IMR-90 (cell line): ENCODE results near the gene TTLL11. TPM values are rescaled to one million over a fixed set of nuclear protein-coding genes. Genes with fewer than 3 reads are reported as not detected.

ENCODE experiments used
- ATAC-seq: fragments of 200-7000 bp; cut with Tn5 transposase; 2 replicates; pipeline ENCODE4 v1.9.1; 2020; ENCODE audit warnings: low read depth, mild to moderate bottlenecking, moderate library complexity
- BruUV-seq: library from RNA; stranded (reverse); fragments of 400-500 nt; replicated peaks from 2 replicates; lab custom pipeline; 2021; lab: Mats Ljungman, UMichigan
- CTCF ChIA-PET: fragments of 300-600 bp; formaldehyde crosslinking; extraction: SDS; loops from one replicate; lab custom pipeline; 2021; ENCODE audit warnings: antibody characterized with exemption; lab: Yijun Ruan, JAX
- POLR2A ChIA-PET: fragments of 300-600 bp; sonication (Branson Sonifier 250); formaldehyde crosslinking; loops from one replicate; lab custom pipeline; 2022; ENCODE audit warnings: antibody characterized with exemption; ENCODE audit not compliant: unreplicated experiment; lab: Charles Lee
- DNase-seq: peaks from one replicate; pipeline ENCODE4 v3.0.0; 2013
- H2AFZ ChIP-seq: replicated peaks from 2 replicates; pipeline ENCODE3; 2013; ENCODE audit warnings: low read length, mild to moderate bottlenecking; ENCODE audit not compliant: poor library complexity
- H2AK5ac ChIP-seq: 2 replicates; pipeline ENCODE4 v1.6.1; 2013; ENCODE audit warnings: low read depth, low read length, inconsistent platforms
- H2AK9ac ChIP-seq: replicated peaks from 2 replicates; pipeline ENCODE3; 2013; ENCODE audit warnings: mild to moderate bottlenecking, low read depth, low read length, moderate library complexity; ENCODE audit not compliant: poor library complexity
- H2BK120ac ChIP-seq: 2 replicates; pipeline ENCODE4 v1.6.1; 2013; ENCODE audit warnings: low read depth, low read length, inconsistent platforms
- H2BK15ac ChIP-seq: 3 replicates; pipeline ENCODE4 v1.6.1; 2013; ENCODE audit warnings: low read depth, low read length, inconsistent platforms
- H2BK20ac ChIP-seq: 2 replicates; pipeline ENCODE4 v1.6.1; 2013; ENCODE audit warnings: low read depth, mild to moderate bottlenecking, inconsistent platforms, low read length, moderate library complexity
- H2BK5ac ChIP-seq: 2 replicates; pipeline ENCODE4 v1.6.1; 2013; ENCODE audit warnings: mild to moderate bottlenecking, low read depth, low read length, inconsistent platforms; ENCODE audit not compliant: poor library complexity, severe bottlenecking
- H3K14ac ChIP-seq: replicated peaks from 2 replicates; pipeline ENCODE4 v1.6.1; 2013; ENCODE audit warnings: low read depth, low read length, inconsistent platforms
- H3K18ac ChIP-seq: 2 replicates; pipeline ENCODE4 v1.6.1; 2013; ENCODE audit warnings: low read depth, low read length, control low read depth
- H3K23ac ChIP-seq: 2 replicates; pipeline ENCODE4 v1.6.1; 2013; ENCODE audit warnings: low read depth, low read length, inconsistent platforms
- H3K27ac ChIP-seq: 2 replicates; pipeline ENCODE4 v1.5.1; 2013; ENCODE audit warnings: mild to moderate bottlenecking, control low read depth, low read length; ENCODE audit not compliant: insufficient read depth
- H3K27me3 ChIP-seq: 2 replicates; pipeline ENCODE4 v1.6.1; 2013; ENCODE audit warnings: low read length; ENCODE audit not compliant: control insufficient read depth, insufficient read depth
- H3K36me3 ChIP-seq: 2 replicates; pipeline ENCODE4 v1.6.1; 2013; ENCODE audit warnings: low read length, mixed read lengths; ENCODE audit not compliant: control insufficient read depth, insufficient read depth
- H3K4ac ChIP-seq: 2 replicates; pipeline ENCODE4 v1.6.1; 2013; ENCODE audit warnings: low read depth, low read length, inconsistent platforms
- H3K4me1 ChIP-seq: 2 replicates; pipeline ENCODE4 v1.6.1; 2013; ENCODE audit warnings: low read length, mixed read lengths; ENCODE audit not compliant: control insufficient read depth, insufficient read depth
- H3K4me2 ChIP-seq: 2 replicates; pipeline ENCODE4 v1.6.1; 2013; ENCODE audit warnings: low read depth, mild to moderate bottlenecking, control low read depth, low read length, moderate library complexity
- H3K4me3 ChIP-seq: 2 replicates; pipeline ENCODE4 v1.5.1; 2013; ENCODE audit warnings: low read depth, mild to moderate bottlenecking, control low read depth, low read length, moderate library complexity; ENCODE audit not compliant: insufficient read depth
- H3K56ac ChIP-seq: 2 replicates; pipeline ENCODE4 v1.6.1; 2013; ENCODE audit warnings: low read length, inconsistent platforms; ENCODE audit not compliant: insufficient read depth; ENCODE audit errors: extremely low read depth
- H3K79me1 ChIP-seq, 2 experiments: 2 replicates each; pipeline ENCODE4 v1.6.1; 2013; ENCODE audit warnings: low read length in 2 of 2, inconsistent platforms in 1 of 2, low read depth in 1 of 2
- H3K9ac ChIP-seq: 2 replicates; pipeline ENCODE4 v1.6.1; 2013; ENCODE audit warnings: low read depth, low read length, control low read depth
- H3K9me1 ChIP-seq: 2 replicates; pipeline ENCODE4 v1.6.1; 2013; ENCODE audit warnings: low read length, inconsistent platforms; ENCODE audit not compliant: insufficient read depth
- H3K9me3 ChIP-seq: 2 replicates; pipeline ENCODE4 v1.6.1; 2013; ENCODE audit warnings: low read length; ENCODE audit not compliant: control insufficient read depth, insufficient read depth
- H4K20me1 ChIP-seq: 2 replicates; pipeline ENCODE4 v1.6.1; 2013; ENCODE audit warnings: low read length, inconsistent platforms; ENCODE audit not compliant: insufficient read depth
- H4K5ac ChIP-seq: 2 replicates; pipeline ENCODE4 v1.6.1; 2013; ENCODE audit warnings: mild to moderate bottlenecking, low read depth, low read length, control low read depth
- H4K8ac ChIP-seq, 2 experiments: 2 replicates each; pipeline ENCODE4 v1.6.1; 2013; ENCODE audit warnings: low read depth in 2 of 2, low read length in 2 of 2, control low read depth in 1 of 2, inconsistent platforms in 1 of 2
- H4K91ac ChIP-seq: 2 replicates; pipeline ENCODE4 v1.6.1; 2013; ENCODE audit warnings: low read depth, low read length, inconsistent platforms; ENCODE audit not compliant: insufficient read depth
- BHLHE40 ChIP-seq: fragments of 150-350 bp; IDR thresholded peaks from 2 replicates; pipeline ENCODE4 v1.6.1; 2016; ENCODE audit warnings: mild to moderate bottlenecking, low read depth, low read length
- CEBPB ChIP-seq: IDR thresholded peaks from 2 replicates; pipeline ENCODE4 v1.6.1; 2012; ENCODE audit warnings: low read depth, low read length, improper control_type of control experiment
- CHD1 ChIP-seq: IDR thresholded peaks from 2 replicates; pipeline ENCODE4 v1.6.1; 2012; ENCODE audit warnings: low read depth, low read length, improper control_type of control experiment
- MAFK ChIP-seq: IDR thresholded peaks from 2 replicates; pipeline ENCODE4 v1.6.1; 2012; ENCODE audit warnings: low read depth, low read length, improper control_type of control experiment
- MAZ ChIP-seq: IDR thresholded peaks from 2 replicates; pipeline ENCODE4 v1.6.1; 2012; ENCODE audit warnings: low read depth, mild to moderate bottlenecking, low read length, improper control_type of control experiment, moderate library complexity, borderline replicate concordance
- MXI1 ChIP-seq: IDR thresholded peaks from 2 replicates; pipeline ENCODE4 v1.6.1; 2012; ENCODE audit warnings: low read depth, mild to moderate bottlenecking, low read length, moderate library complexity, borderline replicate concordance
- NFE2L2 ChIP-seq: fragments of 150-350 bp; IDR thresholded peaks from 2 replicates; pipeline ENCODE4 v1.6.1; 2016; ENCODE audit warnings: low read depth, mild to moderate bottlenecking, low read length
- POLR2A ChIP-seq: IDR thresholded peaks from 2 replicates; pipeline ENCODE4 v1.6.1; 2012; ENCODE audit warnings: mild to moderate bottlenecking, low read depth, low read length
- RAD21 ChIP-seq: IDR thresholded peaks from 2 replicates; pipeline ENCODE4 v1.6.1; 2012; ENCODE audit warnings: low read length, improper control_type of control experiment
- RFX5 ChIP-seq: IDR thresholded peaks from 2 replicates; pipeline ENCODE4 v1.8.0; 2012; ENCODE audit warnings: low read depth, mild to moderate bottlenecking, low read length, moderate library complexity
- USF2 ChIP-seq: fragments of 150-350 bp; IDR thresholded peaks from 2 replicates; pipeline ENCODE4 v1.6.1; 2017; ENCODE audit warnings: mild to moderate bottlenecking, antibody characterized with exemption, low read length, low read depth
- WGBS, 2 experiments: methylation state at CpG; one replicate each; pipeline versions ENCODE4 v1.1.5 to v1.1.7; 2013; ENCODE audit warnings: missing lambda C conversion rate in 2 of 2; ENCODE audit not compliant: insufficient read length in 1 of 2; ENCODE audit errors: extremely low coverage in 2 of 2; 5-methylcytosine and 5-hydroxymethylcytosine counted together
- dilution Hi-C: fragments of 300-500 bp; cut with HindIII; formaldehyde crosslinking; loops from one replicate; pipeline ENCODE4 v1.14.3; 2018; ENCODE audit warnings: low sequenced_read_pairs; ENCODE audit not compliant: unreplicated experiment
- in situ Hi-C: fragments of 300-500 bp; cut with MboI; formaldehyde crosslinking; loops from 3 replicates; pipeline ENCODE4 v1.14.3; 2019; ENCODE audit warnings: low sequenced_read_pairs, inconsistent platforms, mixed read lengths
- intact Hi-C: fragments of 100-400 bp; cut with micrococcal nuclease; formaldehyde crosslinking; loops from 2 replicates; pipeline ENCODE4 v1.10.0; 2022
- polyA plus RNA-seq, 3 experiments: library from polyadenylated mRNA; depleted of rRNA; stranded (reverse); fragments of >200 nt; gene quantifications; 2 replicates each; pipeline ENCODE4 v1.2.3, GENCODE V29; 2012; ENCODE audit warnings: low replicate concordance in 1 of 3
- total RNA-seq: library from RNA; depleted of rRNA; stranded (reverse); fragments of >200 nt; gene quantifications from 2 replicates; pipeline ENCODE4 v1.2.3, GENCODE V29; 2012
- TF ChIP-seq, protein P1 (sequence below): fragments of 150-350 bp; IDR thresholded peaks from 2 replicates; pipeline ENCODE4 v1.6.1; 2016; ENCODE audit warnings: low read depth, mild to moderate bottlenecking, low read length, moderate library complexity, borderline replicate concordance

The TTLL11 gene
- total and polyA plus RNA-seq, 2 of the 4 experiments (the other 2 are of a cell fraction), result 2.0 to 4.6 TPM

DNA sequence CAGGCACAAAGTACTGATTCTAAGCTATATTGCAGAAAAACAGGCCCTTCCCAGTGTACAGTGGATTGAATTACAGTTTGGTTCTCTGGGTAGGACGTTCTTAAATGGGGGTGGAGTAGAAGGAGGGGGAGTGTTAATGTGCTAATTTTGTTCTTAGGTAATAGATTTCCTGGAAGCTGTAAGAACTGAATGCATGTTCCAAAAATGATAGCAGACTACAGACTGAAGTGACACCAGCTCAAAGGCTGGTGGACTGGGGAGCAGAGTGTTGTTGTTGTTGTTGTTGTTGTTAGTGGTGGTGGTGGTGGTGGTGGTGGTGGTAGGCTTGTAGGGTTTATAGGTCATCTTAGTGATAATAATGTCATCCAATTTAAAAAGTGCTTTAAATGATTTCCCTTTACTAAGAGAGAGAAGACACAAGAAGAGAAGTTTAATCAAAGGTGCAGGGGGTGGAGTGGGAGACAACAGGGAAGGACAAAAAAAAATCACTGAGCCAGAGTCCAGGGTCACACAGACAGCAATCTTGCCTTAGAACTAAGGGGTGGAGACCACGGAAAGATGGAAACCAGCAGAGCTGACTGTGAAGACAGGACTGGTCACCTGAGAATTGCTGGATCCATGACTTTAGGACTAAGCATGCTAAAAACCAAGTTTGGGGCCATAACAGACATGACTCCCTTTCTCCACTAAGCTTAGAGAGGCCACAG lies 27.0 kb downstream of the TTLL11 start:
- in situ Hi-C loops, result no loop called here
- no peak overlapping the region for H2BK20ac ChIP-seq
- no peak overlapping the region for H2AK9ac ChIP-seq
- H3K23ac ChIP-seq, result no peak overlapping the region
- no peak overlapping the region for H3K9ac ChIP-seq
- H3K56ac ChIP-seq, result no peak overlapping the region
- no peak for DNase-seq
- H4K8ac ChIP-seq, result no peak overlapping the region
- H3K4me2 ChIP-seq, result no peak overlapping the region
- H2AK5ac ChIP-seq, result no peak overlapping the region
- H3K9me1 ChIP-seq, result peaks cover 4% of the 10 kb centered on the region; the same call in 1 of the 2 replicates
- no peak overlapping the region for H3K4me3 ChIP-seq
- H4K91ac ChIP-seq, result no peak overlapping the region
- H4K20me1 ChIP-seq, result peaks cover 10% of the 10 kb centered on the region; the same call in 1 of the 2 replicates
- no TSS peak for BruUV-seq
- H3K9me3 ChIP-seq, result no peaks in the 10 kb centered on the region
- H2BK5ac ChIP-seq, result no peak overlapping the region
- POLR2A ChIA-PET, result interaction anchor here (0.6 kb wide), 1 partner anchor 29 kb away, joined by 6 read pairs; no protein-coding TSS in a partner anchor
- ATAC-seq, result no peak
- H3K4me1 ChIP-seq, result no peaks in the 10 kb centered on the region
- H3K79me1 ChIP-seq, result peaks cover 6 to 18% of the 10 kb centered on the region in 2 experiments; a peak in 3 of 4 replicates
- no peak overlapping the region for H4K5ac ChIP-seq
- no peak overlapping the region for H3K18ac ChIP-seq
- no peak for TF ChIP-seq MAFK
- TF ChIP-seq RFX5, result no peak
- no peak for TF ChIP-seq RAD21
- TF ChIP-seq, protein P1, sequence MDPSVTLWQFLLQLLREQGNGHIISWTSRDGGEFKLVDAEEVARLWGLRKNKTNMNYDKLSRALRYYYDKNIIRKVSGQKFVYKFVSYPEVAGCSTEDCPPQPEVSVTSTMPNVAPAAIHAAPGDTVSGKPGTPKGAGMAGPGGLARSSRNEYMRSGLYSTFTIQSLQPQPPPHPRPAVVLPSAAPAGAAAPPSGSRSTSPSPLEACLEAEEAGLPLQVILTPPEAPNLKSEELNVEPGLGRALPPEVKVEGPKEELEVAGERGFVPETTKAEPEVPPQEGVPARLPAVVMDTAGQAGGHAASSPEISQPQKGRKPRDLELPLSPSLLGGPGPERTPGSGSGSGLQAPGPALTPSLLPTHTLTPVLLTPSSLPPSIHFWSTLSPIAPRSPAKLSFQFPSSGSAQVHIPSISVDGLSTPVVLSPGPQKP, result no peak
- no peak for TF ChIP-seq USF2
- no peak for TF ChIP-seq POLR2A
- no peak for TF ChIP-seq NFE2L2
- TF ChIP-seq CEBPB, result no peak
- TF ChIP-seq BHLHE40, result no peak
- TF ChIP-seq CHD1, result no peak
- TF ChIP-seq MXI1, result no peak
- TF ChIP-seq MAZ, result no peak
- no peak overlapping the region for H2BK120ac ChIP-seq
- H2BK15ac ChIP-seq, result no peak overlapping the region
- H2AFZ ChIP-seq, result no peak overlapping the region
- H3K27ac ChIP-seq, result no peak overlapping the region
- no peak overlapping the region for H3K4ac ChIP-seq
- intact Hi-C loops, result no loop called here
- H3K27me3 ChIP-seq, result no peaks in the 10 kb centered on the region
- CTCF ChIA-PET, result interaction anchor here (1.1 kb wide), 1 partner anchor 29 kb away, joined by 3 read pairs; no protein-coding TSS in a partner anchor
- dilution Hi-C loops, result no loop called here
- H3K14ac ChIP-seq, result no peak overlapping the region
- WGBS, 2 experiments, result 33% methylated on average over 2 of the region's 2 CpGs; no CpG with 5 or more reads in 1 of the 2 experiments
- no peaks in the 10 kb centered on the region for H3K36me3 ChIP-seq
